ENCODE data around the gene DNAJC1. TPM values are rescaled to one million over a fixed set of nuclear protein-coding genes. Genes with fewer than 3 reads are reported as not detected.

Gene DNAJC1
- polyA plus RNA-seq, 1 donor from 2014 or later, result 15.9 TPM

DNA sequence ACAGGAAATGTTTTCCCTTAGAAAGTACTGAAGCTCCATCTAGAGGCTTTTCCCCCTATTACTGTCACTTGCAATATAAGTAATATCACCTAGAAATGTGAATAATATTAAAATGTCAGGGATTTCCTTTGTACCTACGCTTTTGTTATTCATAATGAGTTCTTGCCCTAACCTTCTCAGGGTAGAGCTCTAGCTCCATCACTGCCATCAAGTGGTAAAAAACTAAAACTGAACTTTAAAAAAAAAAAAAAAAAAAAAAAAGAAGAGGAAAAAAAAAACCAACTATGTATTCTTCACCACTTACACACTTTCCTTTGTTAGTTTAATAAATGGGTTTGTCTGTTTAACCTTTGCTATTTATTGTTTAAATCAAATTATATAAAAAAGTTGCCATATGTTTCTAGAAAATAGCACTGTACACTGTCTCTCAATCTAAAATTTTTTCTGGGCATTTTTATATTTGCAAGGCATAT is 49.9 kb downstream of the DNAJC1 start:
- no peaks in the 10 kb centered on the region for H3K36me3 ChIP-seq (ENCODE audit: insufficient read depth, low read length)
- no peak overlapping the region for H3K4me3 ChIP-seq (ENCODE audit: low read length)
- H3K9me3 ChIP-seq (ENCODE audit: low read length), result no peaks in the 10 kb centered on the region
- H3K4me2 ChIP-seq (ENCODE audit: low read length), result no peak overlapping the region
- no peaks in the 10 kb centered on the region for H4K20me1 ChIP-seq (ENCODE audit: insufficient read depth)
- H3K27ac ChIP-seq (ENCODE audit: low read length), result no peak overlapping the region
- no peaks in the 10 kb centered on the region for H3F3A ChIP-seq (ENCODE audit: insufficient read depth, low read length, poor library complexity, severe bottlenecking)
- no peak overlapping the region for H3K9ac ChIP-seq (ENCODE audit: low read length)
- no peaks in the 10 kb centered on the region for H3K79me2 ChIP-seq (replicated peaks; ENCODE audit: insufficient read depth, low read length)
- no peaks in the 10 kb centered on the region for H3K9me2 ChIP-seq (ENCODE audit: insufficient read depth, low read length)
- no peaks in the 10 kb centered on the region for H3K27me3 ChIP-seq (ENCODE audit: insufficient read depth, low read depth, low read length)
- TF ChIP-seq POLR2AphosphoS5 (IDR thresholded peaks at IDR 0.05) (no peak), SMC3 (conservative IDR thresholded peaks at IDR 0.05; ENCODE audit: poor library complexity) (peak; percentile 82), EP300 (conservative IDR thresholded peaks at IDR 0.05; ENCODE audit: poor library complexity, severe bottlenecking) (no peak), TAF1 (IDR thresholded peaks at IDR 0.05; ENCODE audit: low read depth) (no peak), RAD21 (conservative IDR thresholded peaks at IDR 0.05) (peak; percentile 84), EZH2 (IDR thresholded peaks at IDR 0.05; ENCODE audit: borderline replicate concordance, insufficient read depth, low read length, poor library complexity, severe bottlenecking) (no peak)
- TF ChIP-seq, protein P1, sequence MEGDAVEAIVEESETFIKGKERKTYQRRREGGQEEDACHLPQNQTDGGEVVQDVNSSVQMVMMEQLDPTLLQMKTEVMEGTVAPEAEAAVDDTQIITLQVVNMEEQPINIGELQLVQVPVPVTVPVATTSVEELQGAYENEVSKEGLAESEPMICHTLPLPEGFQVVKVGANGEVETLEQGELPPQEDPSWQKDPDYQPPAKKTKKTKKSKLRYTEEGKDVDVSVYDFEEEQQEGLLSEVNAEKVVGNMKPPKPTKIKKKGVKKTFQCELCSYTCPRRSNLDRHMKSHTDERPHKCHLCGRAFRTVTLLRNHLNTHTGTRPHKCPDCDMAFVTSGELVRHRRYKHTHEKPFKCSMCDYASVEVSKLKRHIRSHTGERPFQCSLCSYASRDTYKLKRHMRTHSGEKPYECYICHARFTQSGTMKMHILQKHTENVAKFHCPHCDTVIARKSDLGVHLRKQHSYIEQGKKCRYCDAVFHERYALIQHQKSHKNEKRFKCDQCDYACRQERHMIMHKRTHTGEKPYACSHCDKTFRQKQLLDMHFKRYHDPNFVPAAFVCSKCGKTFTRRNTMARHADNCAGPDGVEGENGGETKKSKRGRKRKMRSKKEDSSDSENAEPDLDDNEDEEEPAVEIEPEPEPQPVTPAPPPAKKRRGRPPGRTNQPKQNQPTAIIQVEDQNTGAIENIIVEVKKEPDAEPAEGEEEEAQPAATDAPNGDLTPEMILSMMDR (IDR thresholded peaks at IDR 0.05; ENCODE audit: poor library complexity, severe bottlenecking), result peak; percentile 81
- H2AFZ ChIP-seq (ENCODE audit: low read depth, low read length), result no peak overlapping the region

DNA sequence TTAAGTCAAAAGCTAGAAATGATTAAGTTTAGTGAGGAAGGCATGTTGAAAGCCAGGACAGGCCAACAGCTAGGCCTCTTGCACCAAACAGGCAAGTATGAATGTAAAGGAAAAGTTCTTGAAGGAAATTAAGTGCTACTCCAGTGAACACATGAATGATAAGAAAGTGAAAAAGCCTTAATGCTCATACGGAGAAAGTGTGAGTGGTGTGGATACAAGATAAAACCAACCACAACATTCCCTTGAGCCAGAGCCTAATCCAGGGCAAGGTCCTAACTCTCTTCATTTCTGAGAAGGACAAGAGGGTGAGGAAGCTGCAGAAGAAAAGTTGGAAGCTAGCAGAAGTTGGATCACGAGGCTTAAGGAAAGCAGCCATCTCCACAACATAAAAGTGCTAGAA is 53.0 kb downstream of the DNAJC1 start:
- H2AFZ ChIP-seq (ENCODE audit: low read depth, low read length), result no peak overlapping the region
- TF ChIP-seq RAD21 (conservative IDR thresholded peaks at IDR 0.05), result no peak
- TF ChIP-seq POLR2AphosphoS5 (IDR thresholded peaks at IDR 0.05), result no peak
- TF ChIP-seq EP300 (conservative IDR thresholded peaks at IDR 0.05; ENCODE audit: poor library complexity, severe bottlenecking), result no peak
- TF ChIP-seq, protein P1 (IDR thresholded peaks at IDR 0.05; ENCODE audit: poor library complexity, severe bottlenecking), result no peak
- TF ChIP-seq, protein P2, sequence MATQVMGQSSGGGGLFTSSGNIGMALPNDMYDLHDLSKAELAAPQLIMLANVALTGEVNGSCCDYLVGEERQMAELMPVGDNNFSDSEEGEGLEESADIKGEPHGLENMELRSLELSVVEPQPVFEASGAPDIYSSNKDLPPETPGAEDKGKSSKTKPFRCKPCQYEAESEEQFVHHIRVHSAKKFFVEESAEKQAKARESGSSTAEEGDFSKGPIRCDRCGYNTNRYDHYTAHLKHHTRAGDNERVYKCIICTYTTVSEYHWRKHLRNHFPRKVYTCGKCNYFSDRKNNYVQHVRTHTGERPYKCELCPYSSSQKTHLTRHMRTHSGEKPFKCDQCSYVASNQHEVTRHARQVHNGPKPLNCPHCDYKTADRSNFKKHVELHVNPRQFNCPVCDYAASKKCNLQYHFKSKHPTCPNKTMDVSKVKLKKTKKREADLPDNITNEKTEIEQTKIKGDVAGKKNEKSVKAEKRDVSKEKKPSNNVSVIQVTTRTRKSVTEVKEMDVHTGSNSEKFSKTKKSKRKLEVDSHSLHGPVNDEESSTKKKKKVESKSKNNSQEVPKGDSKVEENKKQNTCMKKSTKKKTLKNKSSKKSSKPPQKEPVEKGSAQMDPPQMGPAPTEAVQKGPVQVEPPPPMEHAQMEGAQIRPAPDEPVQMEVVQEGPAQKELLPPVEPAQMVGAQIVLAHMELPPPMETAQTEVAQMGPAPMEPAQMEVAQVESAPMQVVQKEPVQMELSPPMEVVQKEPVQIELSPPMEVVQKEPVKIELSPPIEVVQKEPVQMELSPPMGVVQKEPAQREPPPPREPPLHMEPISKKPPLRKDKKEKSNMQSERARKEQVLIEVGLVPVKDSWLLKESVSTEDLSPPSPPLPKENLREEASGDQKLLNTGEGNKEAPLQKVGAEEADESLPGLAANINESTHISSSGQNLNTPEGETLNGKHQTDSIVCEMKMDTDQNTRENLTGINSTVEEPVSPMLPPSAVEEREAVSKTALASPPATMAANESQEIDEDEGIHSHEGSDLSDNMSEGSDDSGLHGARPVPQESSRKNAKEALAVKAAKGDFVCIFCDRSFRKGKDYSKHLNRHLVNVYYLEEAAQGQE (IDR thresholded peaks at IDR 0.05; ENCODE audit: borderline replicate concordance), result no peak
- no peak for TF ChIP-seq SMC3 (conservative IDR thresholded peaks at IDR 0.05; ENCODE audit: poor library complexity)
- TF ChIP-seq EZH2 (IDR thresholded peaks at IDR 0.05; ENCODE audit: borderline replicate concordance, insufficient read depth, low read length, poor library complexity, severe bottlenecking), result no peak
- no peak for TF ChIP-seq TAF1 (IDR thresholded peaks at IDR 0.05; ENCODE audit: low read depth)
- no peak for TF ChIP-seq MXI1 (conservative IDR thresholded peaks at IDR 0.05; ENCODE audit: poor library complexity, severe bottlenecking)
- H3F3A ChIP-seq (ENCODE audit: insufficient read depth, low read length, poor library complexity, severe bottlenecking), result no peaks in the 10 kb centered on the region
- no peaks in the 10 kb centered on the region for H3K9me2 ChIP-seq (ENCODE audit: insufficient read depth, low read length)
- H3K4me2 ChIP-seq (ENCODE audit: low read length), result no peak overlapping the region
- no peaks in the 10 kb centered on the region for H3K36me3 ChIP-seq (ENCODE audit: insufficient read depth, low read length)
- no peak overlapping the region for H3K9ac ChIP-seq (ENCODE audit: low read length)
- H3K27ac ChIP-seq (ENCODE audit: low read length), result no peak overlapping the region
- H4K20me1 ChIP-seq (ENCODE audit: insufficient read depth), result no peaks in the 10 kb centered on the region
- H3K27me3 ChIP-seq (ENCODE audit: insufficient read depth, low read depth, low read length), result no peaks in the 10 kb centered on the region
- no peaks in the 10 kb centered on the region for H3K79me2 ChIP-seq (replicated peaks; ENCODE audit: insufficient read depth, low read length)
- no peak overlapping the region for H3K4me3 ChIP-seq (ENCODE audit: low read length)
- H3K9me3 ChIP-seq (ENCODE audit: low read length), result no peaks in the 10 kb centered on the region

Measured in neural cell (in vitro differentiated cells).